GM18526 (cell line): Measurements from ENCODE around the gene TEAD3.

Experiments
- POLR2A ChIP-seq: IDR thresholded peaks from 3 replicates; pipeline ENCODE4 v1.6.1; 2011; ENCODE audit not compliant: insufficient read length; ENCODE audit errors: extremely low read depth

TEAD3 gene

DNA sequence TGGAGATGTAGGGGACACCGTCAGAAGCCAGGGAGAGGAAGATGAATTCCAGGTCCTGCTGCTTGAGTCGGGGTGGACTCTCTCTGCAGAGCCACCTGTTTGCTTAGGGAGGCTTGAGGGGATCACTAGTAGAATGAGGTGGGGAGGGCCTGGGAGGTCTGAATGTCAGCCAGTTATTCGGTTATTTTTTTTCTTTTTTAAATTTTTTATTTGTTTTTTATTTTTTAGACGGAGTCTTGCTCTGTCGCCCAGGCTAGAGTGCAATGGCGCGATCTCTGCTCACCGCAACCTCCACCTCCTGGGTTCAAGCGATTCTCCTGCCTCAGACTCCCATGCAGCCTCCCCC is 8.4 kb downstream of the TEAD3 start:
- TF ChIP-seq POLR2A: no peak

DNA sequence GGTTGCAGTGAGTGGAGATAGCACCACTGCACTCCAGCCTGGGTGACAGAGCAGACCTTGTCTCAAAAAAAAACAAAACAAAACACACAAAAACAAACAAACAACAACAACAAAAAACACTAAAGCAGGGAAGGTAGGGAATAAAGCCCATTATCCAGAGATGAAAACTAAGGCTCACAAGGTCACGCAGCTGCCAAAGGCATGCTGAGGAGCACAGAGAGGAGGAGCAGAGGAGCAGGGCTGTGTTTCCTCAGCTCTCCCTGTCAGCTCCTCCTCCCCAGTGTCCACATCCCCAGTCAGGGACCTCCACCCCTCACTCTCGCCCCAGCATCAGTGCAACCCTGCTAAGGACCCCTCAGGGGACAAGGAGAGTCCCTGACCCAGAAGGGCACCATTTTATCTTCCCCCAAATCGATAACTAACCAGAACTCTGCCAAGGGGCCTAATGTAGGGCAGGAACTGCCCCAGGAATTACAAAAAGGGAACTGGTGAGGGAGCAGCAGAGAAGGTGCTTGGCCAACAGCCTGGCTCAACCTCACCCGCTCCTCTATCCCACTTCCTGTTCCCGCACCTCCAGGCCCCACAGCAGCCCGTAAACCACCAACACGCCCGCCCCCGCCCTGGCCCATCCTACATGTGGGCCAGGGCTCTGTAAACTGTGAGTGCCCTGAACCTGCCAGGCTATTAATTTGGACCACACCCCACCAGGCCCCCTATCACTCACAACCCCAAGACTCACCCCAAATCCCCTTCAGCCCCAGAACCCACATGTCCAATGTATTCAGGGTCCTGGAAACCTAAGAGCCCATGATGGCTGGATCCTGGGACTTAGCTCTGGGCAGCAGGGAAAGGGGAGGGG is 9.0 kb downstream of the TEAD3 start:
- no peak for TF ChIP-seq POLR2A

DNA sequence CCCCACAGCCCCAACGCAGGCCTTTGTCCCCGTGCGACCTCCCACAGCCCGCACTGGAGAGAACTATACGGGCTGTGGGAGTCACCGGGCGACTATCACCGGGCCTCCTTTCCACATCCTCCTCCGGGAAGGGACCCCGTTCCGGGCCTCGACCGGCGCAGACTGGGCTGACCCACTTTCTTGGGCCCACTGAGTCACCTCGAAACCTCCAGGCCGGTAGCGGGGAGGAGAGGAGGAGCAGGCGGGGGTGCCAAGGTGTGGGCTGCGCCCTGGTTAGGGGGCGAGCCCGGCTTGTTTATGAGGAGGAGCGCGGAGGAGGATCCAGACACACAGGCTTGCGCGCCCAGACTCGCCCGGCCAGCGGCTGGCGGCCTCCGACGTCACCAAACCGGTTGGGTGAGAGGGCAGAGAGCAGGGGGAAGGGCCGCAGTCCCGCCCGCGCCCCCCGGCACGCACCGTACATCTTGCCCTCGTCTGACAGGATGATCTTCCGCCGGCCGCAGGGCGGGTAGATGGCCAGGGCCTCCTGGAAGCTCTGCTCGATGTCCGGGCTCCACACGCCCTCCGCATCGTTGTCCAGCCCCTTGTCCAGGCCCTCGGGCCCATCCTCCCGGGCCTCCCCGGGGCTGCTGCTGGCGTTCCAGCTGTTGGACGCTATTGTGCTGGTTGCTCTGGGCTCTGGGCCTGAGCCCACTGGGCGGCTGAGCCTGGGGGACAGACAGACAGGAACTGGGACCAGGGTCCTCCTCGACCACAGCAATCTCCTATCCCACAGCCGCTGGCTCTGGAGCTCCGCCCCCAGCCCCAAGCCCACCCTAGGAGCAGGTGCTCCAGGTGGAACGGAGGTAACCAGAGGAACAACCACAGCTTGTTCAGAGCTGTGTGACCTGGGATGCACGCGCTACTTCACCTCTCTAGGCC is 10.6 kb downstream of the TEAD3 start:
- no peak for TF ChIP-seq POLR2A

DNA sequence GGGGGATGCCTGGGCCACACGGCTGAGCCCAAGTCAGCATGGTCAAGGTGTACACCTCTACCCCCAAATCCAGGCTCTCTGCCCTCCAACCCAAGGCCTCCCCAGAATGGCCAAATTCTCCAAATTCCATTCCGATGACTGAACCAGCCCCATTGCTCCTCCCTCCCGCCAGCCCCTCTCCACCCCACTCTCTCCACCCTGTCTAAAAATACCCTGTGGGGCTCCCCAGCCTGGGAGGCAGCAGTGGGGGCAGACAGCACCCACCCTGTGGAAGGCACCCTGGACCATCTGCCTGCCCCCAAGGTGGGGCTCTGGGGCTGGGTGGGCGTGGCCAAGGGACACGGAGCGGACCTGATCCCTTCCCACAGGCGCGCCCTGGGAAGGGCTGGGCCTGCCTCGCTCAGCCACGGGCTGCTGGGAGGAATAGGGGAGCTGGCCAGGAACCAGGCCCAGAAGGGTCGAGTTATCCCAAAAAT is 11.4 kb downstream of the TEAD3 start:
- no peak for TF ChIP-seq POLR2A

DNA sequence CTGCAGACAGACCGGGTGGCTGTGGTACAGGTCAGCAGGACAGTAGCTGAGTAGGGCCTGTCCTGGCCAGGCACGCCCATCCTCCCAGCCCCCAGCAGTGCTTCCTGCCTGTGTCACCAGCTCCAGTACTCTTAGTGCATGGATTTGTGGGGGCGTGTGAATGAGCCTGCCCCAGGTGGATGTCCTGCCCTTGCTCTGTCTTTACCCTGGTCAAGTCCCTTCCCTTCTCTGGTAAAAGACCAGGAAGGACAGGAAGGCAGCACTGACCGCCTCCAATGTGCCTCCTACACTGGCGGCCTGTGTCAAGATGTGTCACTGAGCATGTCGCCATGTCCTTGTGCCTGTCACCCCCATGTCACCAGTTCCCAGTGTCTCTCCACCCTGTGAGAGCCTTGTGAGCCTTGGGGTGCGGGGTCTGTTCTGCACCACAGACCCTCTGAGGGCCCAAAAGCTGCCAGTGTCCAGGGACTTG is 11.9 kb downstream of the TEAD3 start:
- TF ChIP-seq POLR2A: no peak

DNA sequence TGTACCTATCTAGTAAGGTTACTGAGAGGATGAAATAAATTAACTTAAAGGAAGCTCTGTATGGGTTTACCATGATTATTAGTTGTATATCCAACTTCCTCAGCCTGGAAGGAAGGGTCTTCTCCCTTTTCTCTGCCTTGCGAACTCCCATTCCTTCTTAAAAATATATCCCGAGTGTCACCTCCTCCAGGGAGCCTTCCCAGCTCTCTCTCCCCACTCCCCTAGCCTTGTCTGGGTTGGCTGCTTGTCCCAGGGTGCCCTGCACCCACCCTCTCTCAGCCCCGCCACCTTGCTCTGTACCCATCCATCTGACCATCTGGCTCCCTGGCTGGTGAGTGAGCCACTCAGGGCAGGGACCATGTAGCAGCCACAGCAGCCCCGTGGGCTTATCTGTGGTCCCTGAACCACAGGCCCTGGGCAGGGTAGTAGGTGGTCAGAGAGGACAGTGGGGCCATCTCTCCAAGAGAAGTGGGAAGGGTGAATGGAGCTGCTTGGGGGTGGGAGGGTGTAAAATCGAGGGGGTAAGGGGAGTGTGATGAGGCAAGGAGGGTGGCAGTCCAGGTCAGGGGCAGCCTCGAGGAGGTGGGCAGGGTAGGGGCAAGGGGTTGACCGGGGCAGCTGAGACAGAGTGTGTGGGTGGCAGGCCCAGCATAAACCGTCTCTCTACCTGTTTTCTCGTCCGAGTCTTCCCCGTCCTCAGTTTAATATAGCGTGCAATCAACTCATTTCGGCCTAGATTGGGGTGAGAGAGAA is 12.8 kb downstream of the TEAD3 start:
- TF ChIP-seq POLR2A: no peak

DNA sequence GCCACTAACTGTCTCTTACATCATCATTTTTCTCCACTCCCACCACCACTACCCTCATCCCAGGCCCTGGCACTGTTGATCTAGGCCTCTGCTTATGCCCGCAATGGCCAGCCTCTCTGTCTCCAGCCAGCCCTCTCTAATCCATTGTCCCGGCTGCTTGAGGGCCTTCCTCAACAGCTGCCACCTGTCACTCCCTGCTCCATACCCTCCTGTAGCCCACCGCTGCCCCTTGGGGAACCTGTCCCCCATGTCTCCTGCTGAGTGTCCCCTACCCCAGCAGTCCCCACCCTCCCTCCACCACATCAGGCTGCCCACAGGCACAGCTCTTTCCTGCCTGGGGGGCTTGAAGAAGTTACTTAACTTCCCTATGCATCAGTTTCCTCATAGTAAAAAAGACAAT is 13.4 kb downstream of the TEAD3 start:
- TF ChIP-seq POLR2A: no peak

DNA sequence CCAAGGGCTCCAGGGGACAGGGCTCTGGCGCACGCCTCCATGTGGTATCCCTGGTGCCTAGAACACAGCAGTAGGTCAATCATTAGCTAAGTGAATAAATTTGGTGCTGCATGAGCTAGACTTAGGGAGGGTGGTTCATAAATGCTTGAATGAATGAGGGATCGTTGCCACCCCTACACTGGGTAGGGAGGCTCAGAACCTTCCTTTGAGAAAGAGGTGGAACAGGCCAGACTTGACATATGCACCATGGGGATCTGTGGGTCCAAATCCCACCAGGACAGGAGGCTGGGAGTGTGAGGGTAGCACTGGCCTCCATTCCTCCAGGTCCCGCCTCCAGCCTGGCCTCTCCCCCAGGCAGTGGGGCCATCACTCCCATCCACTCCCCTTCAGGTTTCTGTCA is 13.8 kb downstream of the TEAD3 start:
- TF ChIP-seq POLR2A: no peak

DNA sequence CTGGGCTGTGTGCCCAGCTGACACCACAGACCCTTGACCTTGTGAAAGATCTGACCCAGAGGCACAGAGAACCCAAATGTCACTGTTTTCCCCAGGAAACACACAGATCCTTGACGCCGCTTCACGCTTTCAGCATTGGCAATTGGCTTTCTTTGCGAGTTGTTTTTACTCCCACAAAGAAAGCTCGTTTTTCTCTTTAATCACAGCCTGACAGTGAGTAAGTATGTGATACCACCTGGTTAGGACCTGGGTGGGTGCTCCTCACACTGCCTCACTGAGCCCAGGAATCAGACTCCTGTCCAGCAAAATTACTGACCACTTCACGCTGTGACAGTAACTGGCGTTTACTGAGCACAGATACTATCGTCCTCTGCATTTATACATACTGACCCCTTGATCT is 15.7 kb downstream of the TEAD3 start:
- no peak for TF ChIP-seq POLR2A

DNA sequence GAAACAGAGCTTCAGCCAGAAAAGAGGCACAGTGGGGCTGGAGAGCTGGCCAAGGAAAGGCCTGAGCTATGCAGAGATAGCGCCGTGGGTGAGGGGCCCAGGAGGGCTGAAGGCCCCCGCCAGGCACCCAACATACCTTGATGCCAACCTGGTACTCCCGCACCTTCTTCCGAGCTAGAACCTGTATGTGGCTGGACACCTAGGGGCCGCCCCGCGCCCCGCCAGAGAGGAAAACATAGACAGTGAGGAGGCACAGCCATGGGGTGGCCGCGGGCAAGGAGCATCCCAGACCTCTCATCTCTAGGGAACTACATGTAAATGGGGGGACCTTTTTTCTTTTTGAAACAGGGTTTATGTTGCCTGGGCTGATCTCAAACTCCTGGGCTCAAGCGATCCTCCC is 16.7 kb downstream of the TEAD3 start:
- TF ChIP-seq POLR2A: no peak

DNA sequence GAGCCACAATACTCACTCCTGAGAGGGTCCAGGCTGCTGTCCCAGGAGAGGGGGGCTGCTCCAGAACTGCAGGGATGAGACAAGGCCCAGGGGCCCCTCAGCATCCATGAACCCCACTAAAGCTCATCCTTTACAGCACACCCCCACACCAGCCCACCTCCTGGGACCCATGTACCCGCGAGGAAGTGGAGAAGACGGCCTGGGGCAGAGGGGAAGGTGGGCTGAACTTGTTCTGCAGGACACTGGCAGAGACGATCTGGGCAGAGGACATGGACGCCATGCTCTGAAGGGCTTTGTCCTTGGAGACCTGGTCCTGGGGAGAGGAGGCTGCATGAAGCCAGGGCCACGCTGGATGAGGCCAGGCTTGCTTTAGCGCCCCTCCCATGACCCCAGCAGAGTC is 18.6 kb downstream of the TEAD3 start:
- no peak for TF ChIP-seq POLR2A

DNA sequence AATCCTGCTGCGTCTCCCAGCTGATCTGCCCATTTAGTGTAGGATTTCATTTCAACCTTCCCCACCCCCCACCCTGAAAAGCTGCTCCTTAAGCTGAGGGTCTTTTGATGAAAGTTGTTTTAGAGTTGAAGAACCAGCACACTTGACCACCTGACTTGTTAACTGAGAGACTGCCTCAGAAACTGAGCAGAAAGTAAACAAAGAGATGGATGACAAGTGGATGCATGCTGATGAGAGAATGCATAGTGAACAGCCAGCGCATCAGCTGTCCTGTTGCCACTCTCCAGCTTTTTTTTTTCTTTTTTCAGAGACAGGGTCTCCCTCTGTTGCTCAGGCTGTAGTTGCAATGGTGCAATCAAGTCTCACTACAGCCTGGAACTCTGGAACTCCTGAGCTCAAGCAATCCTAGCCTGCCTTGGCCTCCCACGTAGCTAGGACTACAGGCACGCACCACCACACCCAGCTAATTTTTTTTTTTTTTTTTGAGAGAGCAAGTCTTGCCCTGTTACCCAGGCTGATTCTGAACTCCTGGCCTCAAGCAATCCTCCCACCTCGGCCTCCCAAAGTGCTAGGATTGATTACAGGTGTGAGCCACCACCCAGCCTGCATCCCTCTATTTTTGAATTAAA is 19.2 kb downstream of the TEAD3 start:
- no peak for TF ChIP-seq POLR2A

DNA sequence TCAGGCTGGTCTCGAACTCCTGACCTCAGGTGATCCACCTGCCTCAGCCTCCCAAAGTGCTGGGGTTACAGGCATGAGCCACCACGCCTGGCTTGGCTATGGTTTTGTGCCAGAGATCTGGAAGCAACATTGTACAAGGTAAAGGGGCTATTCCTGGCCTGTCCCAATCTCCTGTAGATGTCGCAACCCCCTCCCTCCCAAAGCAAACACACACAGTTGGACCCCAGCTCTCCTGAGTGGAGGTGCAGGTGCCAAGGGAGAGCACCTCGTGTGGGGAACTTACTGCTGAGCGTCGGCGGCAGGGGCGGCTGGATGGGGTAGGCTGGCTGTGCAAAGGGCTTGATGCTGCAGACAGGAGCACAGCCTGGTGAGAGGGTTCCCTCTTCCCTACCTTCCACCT is 19.9 kb downstream of the TEAD3 start:
- TF ChIP-seq POLR2A: no peak

DNA sequence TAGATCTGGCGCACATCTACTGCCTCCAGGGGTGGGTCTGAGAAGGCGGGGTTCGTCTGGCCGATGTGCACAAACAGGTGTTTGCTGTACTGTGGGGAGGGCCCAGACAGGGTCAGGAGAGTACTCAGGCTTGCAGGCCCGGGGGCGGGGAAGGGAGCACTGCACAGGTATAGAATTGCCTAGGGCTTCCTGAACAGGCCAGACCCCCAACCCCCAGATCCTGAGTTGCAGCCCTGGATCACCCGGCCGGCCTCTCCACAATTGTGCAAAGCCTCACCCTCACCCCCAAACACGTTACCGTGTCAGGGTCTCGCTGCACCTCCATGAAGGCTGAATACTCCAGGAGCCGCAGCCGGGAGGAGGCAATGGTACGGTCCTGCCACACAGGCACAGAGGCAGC is 20.9 kb downstream of the TEAD3 start:
- TF ChIP-seq POLR2A: no peak

DNA sequence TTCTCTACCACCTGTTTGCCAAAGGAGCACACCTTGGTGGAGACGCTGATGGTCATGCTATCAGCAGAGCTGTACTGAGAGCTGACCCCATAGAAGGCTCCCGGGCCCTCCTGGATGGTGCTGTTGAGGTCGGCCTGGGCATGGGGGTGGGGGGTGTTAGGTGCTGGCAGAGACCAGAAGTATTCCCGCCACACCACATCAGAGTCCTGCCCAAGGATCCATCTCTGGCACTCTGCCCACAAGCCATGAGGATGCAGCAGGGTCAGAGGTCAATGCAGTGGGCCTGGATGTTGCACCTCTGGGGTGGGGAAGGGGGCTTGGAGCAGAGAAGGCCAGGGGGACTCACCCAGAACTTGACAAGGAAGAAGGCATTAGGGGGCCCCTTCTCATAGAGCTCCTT is 21.3 kb downstream of the TEAD3 start:
- TF ChIP-seq POLR2A: no peak
